H1 (cell line): ENCODE measurements around the gene SLC25A34. TPM values are rescaled to one million over a fixed set of nuclear protein-coding genes. Genes with fewer than 3 reads are reported as not detected.

Source experiments
- ASH2L ChIP-seq: fragments of 200-600, 300-600 bp; sonication (generic); IDR thresholded peaks from one replicate; pipeline ENCODE4 v1.7.1; 2017; ENCODE audit warnings: low read length
- BRCA1 ChIP-seq: IDR thresholded peaks from 2 replicates; pipeline ENCODE4 v1.6.1; 2012; ENCODE audit warnings: low read depth, low read length, improper control_type of control experiment
- RXRA ChIP-seq: IDR thresholded peaks from 2 replicates; pipeline ENCODE4 v1.6.1; 2011; ENCODE audit warnings: low read depth, mild to moderate bottlenecking, low read length, moderate library complexity; ENCODE audit not compliant: insufficient read depth
- polyA plus RNA-seq, 7 experiments: library from polyadenylated mRNA; depleted of rRNA in 3 of 7; stranded (reverse) in 5 of 7; unstranded in 2 of 7; fragments of >200 nt in 5 of 7; fragments of 200-250 nt in 2 of 7; gene quantifications; 1 replicate in 5 of 7; 2 replicates in 1 of 7; 4 replicates in 1 of 7; pipeline versions ENCODE4 v1.2.1 to v1.2.3, GENCODE V29; 2011 to 2013; ENCODE audit warnings: missing spikeins in 2 of 7, mixed read lengths in 2 of 7
- total RNA-seq: library from RNA; stranded (reverse); fragmentation: NEBNext Ultra II Directional; extraction: Animal tissue kit (Norgen Biotek cat#: 25700); gene quantifications from 2 replicates; pipeline ENCODE4 v1.2.1, GENCODE V29; 2021
- TF ChIP-seq, protein P1 (sequence below), 3 experiments: IDR thresholded peaks; 1 replicate in 2 of 3; 2 replicates in 1 of 3; pipeline versions ENCODE4 v1.5.1 to v1.6.1; 2011; ENCODE audit warnings: low read length in 3 of 3, mild to moderate bottlenecking in 3 of 3, inconsistent platforms in 2 of 3, low read depth in 1 of 3, moderate library complexity in 1 of 3; ENCODE audit not compliant: insufficient read depth in 1 of 3; ENCODE audit errors: control extremely low read depth in 1 of 3

Gene SLC25A34
- total and polyA plus RNA-seq, 2 of the 8 experiments (the other 6 are each of a cell fraction or from before 2014, with no cell fraction given), result 0.48 to 0.62 TPM

DNA sequence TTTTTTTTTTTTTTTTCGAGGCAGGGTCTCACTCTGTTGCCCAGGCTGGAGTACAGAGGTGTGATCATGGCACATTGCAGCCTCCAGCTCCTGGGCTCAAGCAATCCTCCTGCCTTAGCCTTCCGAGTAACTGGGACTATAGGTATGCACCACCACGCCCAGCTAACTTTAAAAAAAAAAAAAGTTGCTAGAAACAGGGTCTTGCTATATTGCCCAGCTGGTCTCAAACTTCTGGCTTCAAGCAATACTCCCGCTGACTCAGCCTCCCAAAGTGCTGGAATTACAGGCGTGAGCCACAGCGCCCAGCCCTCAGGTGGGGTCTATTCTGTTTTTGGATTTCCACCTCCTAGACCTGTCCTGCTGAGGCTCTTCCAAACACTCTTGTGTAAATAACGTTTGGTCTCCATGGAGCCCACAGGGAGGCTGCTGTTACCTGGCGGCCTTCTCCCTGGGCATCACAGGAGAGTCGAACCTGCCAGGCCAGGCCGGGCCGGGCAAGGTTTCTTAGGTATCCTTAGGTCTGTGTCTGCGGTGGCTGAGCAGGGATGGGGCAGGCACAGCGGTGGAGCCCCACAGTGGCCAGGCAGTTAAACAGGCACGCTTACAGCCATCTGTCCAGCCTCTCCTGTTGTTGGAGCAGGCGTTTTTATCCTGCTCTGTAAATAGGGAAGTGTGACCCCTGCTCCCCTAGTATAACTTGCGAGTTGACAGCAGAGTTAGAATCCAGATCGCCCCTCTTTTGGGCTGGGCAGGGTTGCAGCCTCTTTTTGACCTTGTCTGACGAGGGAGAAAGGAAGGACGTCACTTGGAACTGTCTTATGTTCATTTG, 33.1 kb upstream of the SLC25A34 start (continued):
- TF ChIP-seq, protein P1, sequence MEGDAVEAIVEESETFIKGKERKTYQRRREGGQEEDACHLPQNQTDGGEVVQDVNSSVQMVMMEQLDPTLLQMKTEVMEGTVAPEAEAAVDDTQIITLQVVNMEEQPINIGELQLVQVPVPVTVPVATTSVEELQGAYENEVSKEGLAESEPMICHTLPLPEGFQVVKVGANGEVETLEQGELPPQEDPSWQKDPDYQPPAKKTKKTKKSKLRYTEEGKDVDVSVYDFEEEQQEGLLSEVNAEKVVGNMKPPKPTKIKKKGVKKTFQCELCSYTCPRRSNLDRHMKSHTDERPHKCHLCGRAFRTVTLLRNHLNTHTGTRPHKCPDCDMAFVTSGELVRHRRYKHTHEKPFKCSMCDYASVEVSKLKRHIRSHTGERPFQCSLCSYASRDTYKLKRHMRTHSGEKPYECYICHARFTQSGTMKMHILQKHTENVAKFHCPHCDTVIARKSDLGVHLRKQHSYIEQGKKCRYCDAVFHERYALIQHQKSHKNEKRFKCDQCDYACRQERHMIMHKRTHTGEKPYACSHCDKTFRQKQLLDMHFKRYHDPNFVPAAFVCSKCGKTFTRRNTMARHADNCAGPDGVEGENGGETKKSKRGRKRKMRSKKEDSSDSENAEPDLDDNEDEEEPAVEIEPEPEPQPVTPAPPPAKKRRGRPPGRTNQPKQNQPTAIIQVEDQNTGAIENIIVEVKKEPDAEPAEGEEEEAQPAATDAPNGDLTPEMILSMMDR (IDR thresholded peaks at IDR 0.05; ENCODE audit: control extremely low read depth in 1 of 3, insufficient read depth in 1 of 3, low read depth in 1 of 3, low read length in 3 of 3), result peak; percentile 28 to 63 (median 53); a peak in 3 of 4 replicates
- no peak for TF ChIP-seq BRCA1
- no peak for TF ChIP-seq ASH2L
- no peak for TF ChIP-seq RXRA
